BLaER1 treated with 17β-estradiol and CSF1 and Interleukin-3, amounts not matched to agents 10 nM and 100 nM (cell line): Measurements from ENCODE around the gene JAK1.

Source experiments
- H3K27ac ChIP-seq, 11 experiments: shearing (Covaris generic); formaldehyde crosslinking; 2 replicates each; pipeline ENCODE4 v1.8.1; 2022
- H3K27me3 ChIP-seq, 11 experiments: shearing (Covaris generic); formaldehyde crosslinking; 2 replicates each; pipeline ENCODE4 v1.8.1; 2022
- H3K36me3 ChIP-seq, 11 experiments: shearing (Covaris generic); formaldehyde crosslinking; 2 replicates each; pipeline ENCODE4 v1.8.1; 2022
- H3K4me1 ChIP-seq, 10 experiments: shearing (Covaris generic); formaldehyde crosslinking; 2 replicates each; pipeline ENCODE4 v1.8.1; 2022
- H3K4me2 ChIP-seq, 11 experiments: shearing (Covaris generic); formaldehyde crosslinking; 2 replicates each; pipeline ENCODE4 v1.8.1; 2022
- H3K4me3 ChIP-seq, 10 experiments: shearing (Covaris generic); formaldehyde crosslinking; 2 replicates each; pipeline ENCODE4 v1.8.1; 2022
- H3K9ac ChIP-seq, 11 experiments: shearing (Covaris generic); formaldehyde crosslinking; 2 replicates each; pipeline ENCODE4 v1.8.1; 2022
- H3K9me3 ChIP-seq, 11 experiments: shearing (Covaris generic); formaldehyde crosslinking; replicated peaks in 1 of 11; 2 replicates each; pipeline ENCODE4 v1.8.1; 2022
- H4K20me1 ChIP-seq, 11 experiments: shearing (Covaris generic); formaldehyde crosslinking; 2 replicates each; pipeline ENCODE4 v1.8.1; 2022
- Cebpa-rat ChIP-seq, 11 experiments: shearing (Covaris generic); IDR thresholded peaks; 2 replicates each; pipeline ENCODE4 v1.8.1; 2022

JAK1 gene

GRCh38 chr1:64948905-64949833, 17.2 kb downstream of the JAK1 start:
- peaks cover 39 to 99% (median 74%) of the 10 kb centered on the region in 11 experiments for H4K20me1 ChIP-seq
- H3K9me3 ChIP-seq, result peaks cover 0 to 25% (median 18%) of the 10 kb centered on the region in 11 experiments; a peak in 16 of 22 replicates
- peak overlapping the region; percentile 13 to 73 (median 52); a peak in 21 of 22 replicates for H3K4me2 ChIP-seq
- H3K9ac ChIP-seq, result peak overlapping the region in 1 of 11 experiments; percentile 32; a peak in 2 of 22 replicates
- peaks cover 24 to 43% (median 31%) of the 10 kb centered on the region in 10 experiments for H3K4me1 ChIP-seq
- H3K36me3 ChIP-seq, result peaks cover 0 to 23% (median 15%) of the 10 kb centered on the region in 11 experiments; a peak in 13 of 22 replicates
- no peak for TF ChIP-seq Cebpa-rat (IDR thresholded peaks at IDR 0.05)
- H3K27me3 ChIP-seq, result no peaks in the 10 kb centered on the region
- H3K4me3 ChIP-seq, result no peak overlapping the region
- peak overlapping the region in 3 of 11 experiments; percentile 2 to 43 (median 15); a peak in 3 of 22 replicates for H3K27ac ChIP-seq

GRCh38 chr1:64948216-64948615, 18.1 kb downstream of the JAK1 start:
- H3K9me3 ChIP-seq, result peaks cover 0 to 25% (median 18%) of the 10 kb centered on the region in 11 experiments; a peak in 16 of 22 replicates
- H3K27me3 ChIP-seq, result no peaks in the 10 kb centered on the region
- H3K4me3 ChIP-seq, result no peak overlapping the region
- no peak overlapping the region for H3K9ac ChIP-seq
- H3K27ac ChIP-seq, result no peak overlapping the region
- H4K20me1 ChIP-seq, result peaks cover 39 to 96% (median 64%) of the 10 kb centered on the region in 11 experiments; a peak in 21 of 22 replicates
- no peak for TF ChIP-seq Cebpa-rat (IDR thresholded peaks at IDR 0.05)
- H3K4me2 ChIP-seq, result peak overlapping the region in 6 of 11 experiments; percentile 48 to 73 (median 54); a peak in 6 of 22 replicates
- peaks cover 0 to 23% (median 15%) of the 10 kb centered on the region in 11 experiments; a peak in 13 of 22 replicates for H3K36me3 ChIP-seq
- peaks cover 24 to 43% (median 31%) of the 10 kb centered on the region in 10 experiments for H3K4me1 ChIP-seq

GRCh38 chr1:64946916-64947315, 19.4 kb downstream of the JAK1 start:
- Histone ChIP-seq H3K27ac (no peak overlapping the region), H3K27me3 (no peaks in the 10 kb centered on the region), H3K36me3 (peaks cover 0 to 23% (median 15%) of the 10 kb centered on the region in 11 experiments; a peak in 13 of 22 replicates), H3K4me3 (no peak overlapping the region), H4K20me1 (peaks cover 26 to 96% (median 56%) of the 10 kb centered on the region in 11 experiments; a peak in 21 of 22 replicates), H3K4me2 (peak overlapping the region in 2 of 11 experiments; percentile 3 to 29; a peak in 2 of 22 replicates), H3K9me3 (peaks cover 0 to 25% (median 19%) of the 10 kb centered on the region in 11 experiments; a peak in 16 of 22 replicates), H3K4me1 (peaks cover 23 to 43% (median 37%) of the 10 kb centered on the region in 10 experiments), H3K9ac (no peak overlapping the region)
- TF ChIP-seq Cebpa-rat (IDR thresholded peaks at IDR 0.05), result no peak

GRCh38 chr1:64944913-64945312, 21.4 kb downstream of the JAK1 start:
- Histone ChIP-seq H3K9me3 (peaks cover 0 to 35% (median 25%) of the 10 kb centered on the region in 11 experiments; a peak in 17 of 22 replicates), H3K4me1 (peaks cover 25 to 46% (median 38%) of the 10 kb centered on the region in 10 experiments), H3K9ac (no peak overlapping the region), H3K27ac (no peak overlapping the region), H3K4me2 (no peak overlapping the region), H4K20me1 (peaks cover 20 to 97% (median 41%) of the 10 kb centered on the region in 11 experiments; a peak in 20 of 22 replicates), H3K27me3 (no peaks in the 10 kb centered on the region), H3K36me3 (peaks cover 0 to 33% (median 17%) of the 10 kb centered on the region in 11 experiments; a peak in 15 of 22 replicates), H3K4me3 (no peak overlapping the region)
- no peak for TF ChIP-seq Cebpa-rat (IDR thresholded peaks at IDR 0.05)

- peaks cover 0 to 51% (median 36%) of the 10 kb centered on the region in 11 experiments; a peak in 18 of 22 replicates for H3K9me3 ChIP-seq
- peaks cover 12 to 38% (median 19%) of the 10 kb centered on the region in 10 experiments; a peak in 19 of 20 replicates for H3K4me1 ChIP-seq
- no peak overlapping the region for H3K4me3 ChIP-seq
- H3K9ac ChIP-seq, result no peak overlapping the region
- TF ChIP-seq Cebpa-rat (IDR thresholded peaks at IDR 0.05), result no peak
- no peak overlapping the region for H3K27ac ChIP-seq
- peaks cover 0 to 97% (median 29%) of the 10 kb centered on the region in 11 experiments; a peak in 15 of 22 replicates for H4K20me1 ChIP-seq
- H3K27me3 ChIP-seq, result no peaks in the 10 kb centered on the region
- peaks cover 0 to 38% (median 17%) of the 10 kb centered on the region in 11 experiments; a peak in 16 of 22 replicates for H3K36me3 ChIP-seq
- H3K4me2 ChIP-seq, result peak overlapping the region in 6 of 11 experiments; percentile 6 to 52 (median 37); a peak in 11 of 22 replicates
Observed at GRCh38 chr1:64942675-64943074, 23.7 kb downstream of the JAK1 start.

GRCh38 chr1:64942118-64942517, 24.2 kb downstream of the JAK1 start:
- no peak overlapping the region for H3K9ac ChIP-seq
- TF ChIP-seq Cebpa-rat (IDR thresholded peaks at IDR 0.05), result no peak
- no peak overlapping the region for H3K4me3 ChIP-seq
- peak overlapping the region in 6 of 11 experiments; percentile 14 to 52 (median 28); a peak in 8 of 22 replicates for H3K4me2 ChIP-seq
- H4K20me1 ChIP-seq, result peaks cover 0 to 97% (median 27%) of the 10 kb centered on the region in 11 experiments; a peak in 14 of 22 replicates
- H3K27me3 ChIP-seq, result no peaks in the 10 kb centered on the region
- no peak overlapping the region for H3K27ac ChIP-seq
- peaks cover 0 to 53% (median 37%) of the 10 kb centered on the region in 11 experiments; a peak in 18 of 22 replicates for H3K9me3 ChIP-seq
- H3K36me3 ChIP-seq, result peaks cover 0 to 38% (median 17%) of the 10 kb centered on the region in 11 experiments; a peak in 16 of 22 replicates
- peaks cover 12 to 36% (median 20%) of the 10 kb centered on the region in 10 experiments; a peak in 19 of 20 replicates for H3K4me1 ChIP-seq

GRCh38 chr1:64941461-64942117, 24.8 kb downstream of the JAK1 start:
- no peak overlapping the region for H3K9ac ChIP-seq
- H3K4me3 ChIP-seq, result no peak overlapping the region
- peak overlapping the region in 6 of 11 experiments; percentile 8 to 28 (median 16); a peak in 6 of 22 replicates for H3K4me2 ChIP-seq
- H3K36me3 ChIP-seq, result peaks cover 0 to 38% (median 18%) of the 10 kb centered on the region in 11 experiments; a peak in 16 of 22 replicates
- H4K20me1 ChIP-seq, result peaks cover 0 to 97% (median 30%) of the 10 kb centered on the region in 11 experiments; a peak in 14 of 22 replicates
- H3K4me1 ChIP-seq, result peaks cover 12 to 36% (median 23%) of the 10 kb centered on the region in 10 experiments; a peak in 19 of 20 replicates
- H3K27ac ChIP-seq, result no peak overlapping the region
- H3K27me3 ChIP-seq, result no peaks in the 10 kb centered on the region
- no peak for TF ChIP-seq Cebpa-rat (IDR thresholded peaks at IDR 0.05)
- H3K9me3 ChIP-seq, result peaks cover 0 to 54% (median 37%) of the 10 kb centered on the region in 11 experiments; a peak in 18 of 22 replicates

- H4K20me1 ChIP-seq, result peaks cover 0 to 97% (median 40%) of the 10 kb centered on the region in 11 experiments; a peak in 14 of 22 replicates
- no peaks in the 10 kb centered on the region for H3K27me3 ChIP-seq
- H3K36me3 ChIP-seq, result peaks cover 0 to 30% (median 11%) of the 10 kb centered on the region in 11 experiments; a peak in 11 of 22 replicates
- no peak overlapping the region for H3K4me3 ChIP-seq
- peaks cover 28 to 51% (median 38%) of the 10 kb centered on the region in 10 experiments for H3K4me1 ChIP-seq
- TF ChIP-seq Cebpa-rat (IDR thresholded peaks at IDR 0.05), result no peak
- no peak overlapping the region; a peak in 1 of 22 replicates for H3K27ac ChIP-seq
- peak overlapping the region in 1 of 11 experiments; percentile 8; a peak in 1 of 22 replicates for H3K4me2 ChIP-seq
- H3K9me3 ChIP-seq, result peaks cover 0 to 41% (median 26%) of the 10 kb centered on the region in 11 experiments; a peak in 16 of 22 replicates
- no peak overlapping the region for H3K9ac ChIP-seq
Observed at GRCh38 chr1:64940025-64940424, 26.3 kb downstream of the JAK1 start.
